Measurements from ENCODE around the gene ABCA3. TPM values are rescaled to one million over a fixed set of nuclear protein-coding genes. Genes with fewer than 3 reads are reported as not detected.

The ABCA3 gene
- polyA plus RNA-seq, 4 donors = 1.1 to 4.7 (median 1.8) TPM

- peaks cover 0 to 2% (median 0%) of the 10 kb centered on the region in 3 donors for H3K27me3 ChIP-seq (ENCODE audit: control insufficient read depth in 3 of 3, insufficient read depth in 3 of 3, low read length in 3 of 3)
- no peak overlapping the region for H3K27ac ChIP-seq (ENCODE audit: low read depth in 1 of 3, low read length in 2 of 3)
- DNase-seq (no peak), FAIRE-seq (no peak)
- no peak overlapping the region for H3K4me3 ChIP-seq (ENCODE audit: low read depth in 1 of 3, low read length in 3 of 3)
- no peaks in the 10 kb centered on the region for H3K36me3 ChIP-seq (ENCODE audit: control insufficient read depth in 3 of 3, insufficient read depth in 2 of 3, low read depth in 1 of 3, low read length in 3 of 3)
- H3K9me3 ChIP-seq (ENCODE audit: control insufficient read depth in 2 of 2, insufficient read depth in 1 of 2, low read depth in 1 of 2, low read length in 1 of 2) = peaks cover 0 to under 1% of the 10 kb centered on the region in 2 donors
- 89 to 91% (median 90%) methylated on average over 1 of the region's 1 CpG for WGBS, 3 donors
- no peaks in the 10 kb centered on the region for H3K4me1 ChIP-seq (ENCODE audit: control insufficient read depth in 3 of 3, insufficient read depth in 2 of 3, low read depth in 1 of 3, low read length in 2 of 3)
Measured at GRCh38 chr16:2383501-2383900, 43.0 kb upstream of the ABCA3 start.

DNA sequence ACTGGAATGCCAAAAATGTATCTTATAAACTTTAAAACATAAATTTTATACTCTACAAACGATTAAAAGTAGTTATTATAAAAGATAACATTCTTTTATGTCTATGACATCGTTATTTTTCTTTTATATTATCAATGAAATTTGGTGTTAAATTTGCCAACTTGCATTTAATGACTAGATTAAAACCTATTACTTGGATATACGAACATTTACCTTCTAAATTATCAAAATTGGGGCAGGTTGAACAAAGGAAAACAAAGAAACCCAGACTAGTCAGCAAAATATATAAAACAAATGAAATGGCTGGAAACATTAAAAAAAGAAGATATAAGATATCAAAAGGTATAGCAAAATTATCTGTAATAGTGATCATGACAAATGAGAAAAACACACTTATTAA lies 34.1 kb upstream of the ABCA3 start:
- Histone ChIP-seq H3K27me3 (ENCODE audit: control insufficient read depth in 3 of 3, insufficient read depth in 3 of 3, low read length in 3 of 3) (no peaks in the 10 kb centered on the region), H3K36me3 (ENCODE audit: control insufficient read depth in 3 of 3, insufficient read depth in 2 of 3, low read depth in 1 of 3, low read length in 3 of 3) (no peaks in the 10 kb centered on the region), H3K4me3 (ENCODE audit: low read depth in 1 of 3, low read length in 3 of 3) (no peak overlapping the region), H3K9me3 (ENCODE audit: control insufficient read depth in 2 of 2, insufficient read depth in 1 of 2, low read depth in 1 of 2, low read length in 1 of 2) (no peaks in the 10 kb centered on the region), H3K27ac (ENCODE audit: low read depth in 1 of 3, low read length in 2 of 3) (no peak overlapping the region), H3K4me1 (ENCODE audit: control insufficient read depth in 3 of 3, insufficient read depth in 2 of 3, low read depth in 1 of 3, low read length in 2 of 3) (peaks cover 0 to 10% (median 0%) of the 10 kb centered on the region in 3 donors)
- 52 to 59% (median 52%) methylated on average over 3 of the region's 3 CpGs for WGBS, 3 donors
- no peak for DNase-seq
- no peak for FAIRE-seq

GRCh38 chr16:2373176-2373575 lies 32.6 kb upstream of the ABCA3 start:
- Histone ChIP-seq H3K4me1 (ENCODE audit: control insufficient read depth in 3 of 3, insufficient read depth in 2 of 3, low read depth in 1 of 3, low read length in 2 of 3) (peaks cover 0 to 10% (median 0%) of the 10 kb centered on the region in 3 donors), H3K27me3 (ENCODE audit: control insufficient read depth in 3 of 3, insufficient read depth in 3 of 3, low read length in 3 of 3) (no peaks in the 10 kb centered on the region), H3K9me3 (ENCODE audit: control insufficient read depth in 2 of 2, insufficient read depth in 1 of 2, low read depth in 1 of 2, low read length in 1 of 2) (no peaks in the 10 kb centered on the region), H3K4me3 (ENCODE audit: low read depth in 1 of 3, low read length in 3 of 3) (no peak overlapping the region), H3K36me3 (ENCODE audit: control insufficient read depth in 3 of 3, insufficient read depth in 2 of 3, low read depth in 1 of 3, low read length in 3 of 3) (no peaks in the 10 kb centered on the region), H3K27ac (ENCODE audit: low read depth in 1 of 3, low read length in 2 of 3) (peak overlapping the region in 2 of 3 donors; percentile 43 to 55)
- DNase-seq (peak; percentile 63 to 88), FAIRE-seq (no peak)
- 19 to 50% (median 37%) methylated on average over 4 of the region's 4 CpGs for WGBS, 3 donors

DNA sequence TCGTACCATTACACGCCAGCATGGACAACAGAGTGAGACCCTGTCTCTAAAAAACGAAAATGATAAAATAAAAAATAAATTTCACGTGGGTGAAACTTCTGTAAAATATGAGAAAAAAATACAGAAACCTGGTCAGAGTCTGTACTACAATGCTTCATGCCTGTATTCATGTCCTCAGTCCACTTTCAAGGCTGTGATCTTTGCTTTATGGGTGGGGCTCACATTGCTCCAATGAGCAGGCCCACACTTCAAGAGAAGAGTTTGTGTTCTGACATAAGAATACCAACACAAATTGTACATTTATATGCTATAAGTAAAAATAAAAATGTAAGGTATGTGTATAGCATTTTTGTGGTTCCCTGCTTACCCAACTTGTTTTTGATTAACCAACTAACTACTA lies 32.2 kb upstream of the ABCA3 start:
- Histone ChIP-seq H3K4me3 (ENCODE audit: low read depth in 1 of 3, low read length in 3 of 3) (no peak overlapping the region), H3K27me3 (ENCODE audit: control insufficient read depth in 3 of 3, insufficient read depth in 3 of 3, low read length in 3 of 3) (no peaks in the 10 kb centered on the region), H3K27ac (ENCODE audit: low read depth in 1 of 3, low read length in 2 of 3) (peak overlapping the region in 1 of 3 donors; percentile 55), H3K4me1 (ENCODE audit: control insufficient read depth in 3 of 3, insufficient read depth in 2 of 3, low read depth in 1 of 3, low read length in 2 of 3) (peaks cover 0 to 10% (median 0%) of the 10 kb centered on the region in 3 donors), H3K36me3 (ENCODE audit: control insufficient read depth in 3 of 3, insufficient read depth in 2 of 3, low read depth in 1 of 3, low read length in 3 of 3) (no peaks in the 10 kb centered on the region), H3K9me3 (ENCODE audit: control insufficient read depth in 2 of 2, insufficient read depth in 1 of 2, low read depth in 1 of 2, low read length in 1 of 2) (no peaks in the 10 kb centered on the region)
- FAIRE-seq = no peak
- WGBS, 3 donors = 35 to 71% (median 55%) methylated on average over 4 of the region's 4 CpGs
- peak; percentile 60 to 90 for DNase-seq

DNA sequence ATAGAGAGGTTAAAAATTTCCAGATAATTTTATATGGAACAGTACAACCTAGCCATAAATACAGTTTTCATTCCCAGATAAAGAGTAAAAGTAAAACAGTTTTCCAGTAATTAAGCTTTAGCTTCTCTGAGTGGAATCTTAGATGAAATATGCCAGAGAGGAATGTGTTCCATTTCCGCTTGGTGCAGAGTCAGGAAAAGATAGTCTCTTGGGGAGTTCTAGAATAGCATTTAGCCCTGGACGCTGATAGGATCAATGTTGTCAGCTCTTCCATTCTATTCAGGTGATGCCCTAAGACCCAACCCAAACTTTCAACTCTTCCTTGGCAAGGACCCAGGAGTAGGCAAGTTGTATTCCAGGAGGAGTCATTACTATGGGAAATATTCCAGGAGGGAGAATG lies 30.9 kb upstream of the ABCA3 start:
- no peak for DNase-seq
- WGBS, 3 donors = 72 to 89% (median 83%) methylated on average over 2 of the region's 2 CpGs
- Histone ChIP-seq H3K36me3 (ENCODE audit: control insufficient read depth in 3 of 3, insufficient read depth in 2 of 3, low read depth in 1 of 3, low read length in 3 of 3) (no peaks in the 10 kb centered on the region), H3K9me3 (ENCODE audit: control insufficient read depth in 2 of 2, insufficient read depth in 1 of 2, low read depth in 1 of 2, low read length in 1 of 2) (no peaks in the 10 kb centered on the region), H3K4me3 (ENCODE audit: low read depth in 1 of 3, low read length in 3 of 3) (no peak overlapping the region), H3K4me1 (ENCODE audit: control insufficient read depth in 3 of 3, insufficient read depth in 2 of 3, low read depth in 1 of 3, low read length in 2 of 3) (peaks cover 0 to 10% (median 0%) of the 10 kb centered on the region in 3 donors), H3K27me3 (ENCODE audit: control insufficient read depth in 3 of 3, insufficient read depth in 3 of 3, low read length in 3 of 3) (no peaks in the 10 kb centered on the region), H3K27ac (ENCODE audit: low read depth in 1 of 3, low read length in 2 of 3) (no peak overlapping the region)
- FAIRE-seq = no peak

- DNase-seq (no peak), FAIRE-seq (no peak)
- H3K4me1 ChIP-seq (ENCODE audit: control insufficient read depth in 3 of 3, insufficient read depth in 2 of 3, low read depth in 1 of 3, low read length in 2 of 3) = peaks cover 0 to 10% (median 0%) of the 10 kb centered on the region in 3 donors
- H3K27ac ChIP-seq (ENCODE audit: low read depth in 1 of 3, low read length in 2 of 3) = no peak overlapping the region
- no peaks in the 10 kb centered on the region for H3K36me3 ChIP-seq (ENCODE audit: control insufficient read depth in 3 of 3, insufficient read depth in 2 of 3, low read depth in 1 of 3, low read length in 3 of 3)
- H3K4me3 ChIP-seq (ENCODE audit: low read depth in 1 of 3, low read length in 3 of 3) = no peak overlapping the region
- H3K27me3 ChIP-seq (ENCODE audit: control insufficient read depth in 3 of 3, insufficient read depth in 3 of 3, low read length in 3 of 3) = no peaks in the 10 kb centered on the region
- H3K9me3 ChIP-seq (ENCODE audit: control insufficient read depth in 2 of 2, insufficient read depth in 1 of 2, low read depth in 1 of 2, low read length in 1 of 2) = no peaks in the 10 kb centered on the region
Measured at GRCh38 chr16:2370721-2371120, 30.2 kb upstream of the ABCA3 start.

- FAIRE-seq (no peak), DNase-seq (no peak)
- H3K36me3 ChIP-seq (ENCODE audit: control insufficient read depth in 3 of 3, insufficient read depth in 2 of 3, low read depth in 1 of 3, low read length in 3 of 3) = no peaks in the 10 kb centered on the region
- no peak overlapping the region for H3K4me3 ChIP-seq (ENCODE audit: low read depth in 1 of 3, low read length in 3 of 3)
- no peaks in the 10 kb centered on the region for H3K4me1 ChIP-seq (ENCODE audit: control insufficient read depth in 3 of 3, insufficient read depth in 2 of 3, low read depth in 1 of 3, low read length in 2 of 3)
- no peaks in the 10 kb centered on the region for H3K27me3 ChIP-seq (ENCODE audit: control insufficient read depth in 3 of 3, insufficient read depth in 3 of 3, low read length in 3 of 3)
- H3K27ac ChIP-seq (ENCODE audit: low read depth in 1 of 3, low read length in 2 of 3) = no peak overlapping the region
- no peaks in the 10 kb centered on the region for H3K9me3 ChIP-seq (ENCODE audit: control insufficient read depth in 2 of 2, insufficient read depth in 1 of 2, low read depth in 1 of 2, low read length in 1 of 2)
- WGBS, 3 donors = 78 to 87% (median 83%) methylated on average over 13 of the region's 13 CpGs
Measured at GRCh38 chr16:2366660-2367309, 26.3 kb upstream of the ABCA3 start.

- Histone ChIP-seq H3K27ac (ENCODE audit: low read depth in 1 of 3, low read length in 2 of 3) (no peak overlapping the region), H3K9me3 (ENCODE audit: control insufficient read depth in 2 of 2, insufficient read depth in 1 of 2, low read depth in 1 of 2, low read length in 1 of 2) (no peaks in the 10 kb centered on the region), H3K36me3 (ENCODE audit: control insufficient read depth in 3 of 3, insufficient read depth in 2 of 3, low read depth in 1 of 3, low read length in 3 of 3) (no peaks in the 10 kb centered on the region), H3K4me1 (ENCODE audit: control insufficient read depth in 3 of 3, insufficient read depth in 2 of 3, low read depth in 1 of 3, low read length in 2 of 3) (no peaks in the 10 kb centered on the region), H3K4me3 (ENCODE audit: low read depth in 1 of 3, low read length in 3 of 3) (no peak overlapping the region), H3K27me3 (ENCODE audit: control insufficient read depth in 3 of 3, insufficient read depth in 3 of 3, low read length in 3 of 3) (peaks cover 0 to 2% (median 0%) of the 10 kb centered on the region in 3 donors)
- no peak for DNase-seq
- WGBS, 3 donors = 56 to 68% (median 67%) methylated on average over 11 of the region's 11 CpGs
- FAIRE-seq = no peak
Measured at GRCh38 chr16:2365397-2366294, 25.1 kb upstream of the ABCA3 start.

Measured in small intestine (tissue), 7 donors.